AG09309 (cell line): ENCODE results near the gene PLCXD1.
"Not testable (repeated sequence)": the region's sequence is repeated elsewhere in the genome, so short reads cannot be mapped to it uniquely, and the experiment has no call there.

ENCODE experiments used
- DNase-seq: peaks from one replicate; pipeline ENCODE4 v3.0.0-alpha.2; 2010; ENCODE audit warnings: low read depth
- H3K4me3 ChIP-seq: 2 replicates; pipeline ENCODE4 v1.5.1; 2011; ENCODE audit warnings: mild to moderate bottlenecking, low read depth, low read length, moderate library complexity; ENCODE audit not compliant: control insufficient read depth
- TF ChIP-seq, protein P1 (sequence below): IDR thresholded peaks from 2 replicates; pipeline ENCODE4 v1.5.1; 2011; ENCODE audit warnings: mild to moderate bottlenecking, low read depth, low read length, inconsistent platforms; ENCODE audit not compliant: insufficient read depth, control insufficient read depth; ENCODE audit errors: missing control alignments

The PLCXD1 gene

DNA sequence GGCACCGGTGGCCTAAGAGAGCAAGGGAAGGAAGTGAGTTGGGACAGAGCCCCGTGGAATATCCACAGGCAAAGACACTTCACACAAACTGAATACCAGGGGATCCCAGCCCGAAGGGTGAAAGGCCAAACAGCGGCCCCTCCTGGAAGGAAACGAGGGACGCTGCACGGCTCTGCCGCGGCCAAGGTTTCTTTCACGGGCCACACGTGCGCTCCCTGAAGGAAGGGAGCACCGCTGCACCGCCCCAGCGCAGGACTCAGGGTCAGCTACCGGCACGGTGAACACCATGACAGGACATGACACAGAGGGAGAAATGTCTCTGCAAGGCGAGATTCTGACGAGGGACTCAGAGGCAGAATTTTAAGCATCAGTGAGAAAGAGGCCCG lies 69.0 kb downstream of the PLCXD1 start:
- H3K4me3 ChIP-seq, result no peak overlapping the region
- DNase-seq, result no peak
- TF ChIP-seq, protein P1, sequence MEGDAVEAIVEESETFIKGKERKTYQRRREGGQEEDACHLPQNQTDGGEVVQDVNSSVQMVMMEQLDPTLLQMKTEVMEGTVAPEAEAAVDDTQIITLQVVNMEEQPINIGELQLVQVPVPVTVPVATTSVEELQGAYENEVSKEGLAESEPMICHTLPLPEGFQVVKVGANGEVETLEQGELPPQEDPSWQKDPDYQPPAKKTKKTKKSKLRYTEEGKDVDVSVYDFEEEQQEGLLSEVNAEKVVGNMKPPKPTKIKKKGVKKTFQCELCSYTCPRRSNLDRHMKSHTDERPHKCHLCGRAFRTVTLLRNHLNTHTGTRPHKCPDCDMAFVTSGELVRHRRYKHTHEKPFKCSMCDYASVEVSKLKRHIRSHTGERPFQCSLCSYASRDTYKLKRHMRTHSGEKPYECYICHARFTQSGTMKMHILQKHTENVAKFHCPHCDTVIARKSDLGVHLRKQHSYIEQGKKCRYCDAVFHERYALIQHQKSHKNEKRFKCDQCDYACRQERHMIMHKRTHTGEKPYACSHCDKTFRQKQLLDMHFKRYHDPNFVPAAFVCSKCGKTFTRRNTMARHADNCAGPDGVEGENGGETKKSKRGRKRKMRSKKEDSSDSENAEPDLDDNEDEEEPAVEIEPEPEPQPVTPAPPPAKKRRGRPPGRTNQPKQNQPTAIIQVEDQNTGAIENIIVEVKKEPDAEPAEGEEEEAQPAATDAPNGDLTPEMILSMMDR, result no peak

DNA sequence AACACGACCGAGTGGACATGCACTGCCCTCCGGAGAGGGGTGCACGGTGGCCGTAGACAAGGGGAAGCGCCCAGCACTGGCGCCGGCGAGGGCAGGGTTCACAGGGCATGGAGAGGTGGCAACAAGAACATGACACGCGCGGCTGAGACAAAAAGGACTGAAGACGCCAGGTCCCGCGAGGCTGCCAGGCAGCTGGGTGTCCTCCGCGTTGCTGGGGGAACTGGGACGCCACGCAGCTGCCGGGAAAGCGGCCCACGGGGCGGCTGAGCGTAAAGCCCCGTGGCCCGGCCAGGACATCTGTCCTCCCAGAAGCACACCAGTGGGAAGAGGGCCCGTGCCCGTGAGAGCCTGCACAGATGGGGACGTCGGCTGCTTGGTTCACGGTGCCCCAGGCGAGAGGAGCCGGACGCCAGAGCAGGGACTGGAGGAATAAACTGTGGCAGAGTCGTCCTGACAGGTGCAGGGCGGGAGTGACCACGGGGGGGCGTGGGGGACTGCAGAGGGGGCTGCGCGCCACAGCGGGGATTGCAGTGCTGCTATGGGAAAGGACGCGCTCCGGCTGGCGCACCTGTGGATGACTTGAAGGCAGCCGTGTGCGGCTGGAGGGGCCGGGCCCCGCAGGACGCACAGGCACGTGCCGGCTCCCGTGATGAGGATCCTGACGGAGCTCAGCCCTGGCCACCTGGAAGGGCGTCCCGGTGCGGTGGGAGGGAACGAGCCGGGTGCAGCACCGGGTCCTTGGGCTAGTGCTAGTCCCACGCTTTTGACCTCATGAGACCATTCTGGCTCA lies 69.5 kb downstream of the PLCXD1 start:
- TF ChIP-seq, protein P1, result no peak
- no peak overlapping the region for H3K4me3 ChIP-seq
- no peak for DNase-seq

DNA sequence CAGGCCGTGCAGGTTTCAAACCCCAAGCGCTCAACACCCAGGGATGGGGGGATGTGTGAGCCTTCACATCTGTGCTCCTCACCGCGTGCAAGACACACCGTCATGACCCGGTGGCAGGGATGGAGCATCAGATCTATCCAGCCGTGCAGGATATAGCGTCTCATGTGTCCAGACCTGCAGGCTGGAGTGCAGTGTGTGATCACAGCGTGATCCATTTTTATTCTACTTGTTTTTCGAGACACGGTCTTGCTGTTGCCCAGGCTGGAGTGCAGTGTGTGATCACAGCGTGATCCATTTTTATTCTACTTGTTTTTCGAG lies 70.1 kb downstream of the PLCXD1 start:
- H3K4me3 ChIP-seq, DNase-seq: not testable (repeated sequence)

DNA sequence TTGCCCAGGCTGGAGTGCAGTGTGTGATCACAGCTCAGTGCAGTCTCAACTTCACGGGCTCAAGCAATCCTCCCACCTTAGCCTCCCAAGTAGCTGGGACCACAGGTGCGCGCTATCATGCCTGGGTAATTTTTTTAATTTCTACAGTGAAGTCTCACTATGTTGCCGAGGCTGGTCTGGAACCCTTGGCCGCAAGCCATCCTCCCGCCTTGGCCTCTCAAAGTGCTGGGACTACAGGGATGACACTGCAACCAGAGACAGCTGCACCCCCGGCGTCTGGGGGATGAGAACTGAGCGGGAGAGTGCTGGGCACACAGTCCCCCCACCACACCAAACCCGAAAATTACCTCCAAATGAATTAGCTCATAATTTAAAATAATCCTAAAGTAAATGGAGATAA lies 70.6 kb downstream of the PLCXD1 start:
- no peak for DNase-seq
- TF ChIP-seq, protein P1, result no peak
- H3K4me3 ChIP-seq, result no peak overlapping the region

DNA sequence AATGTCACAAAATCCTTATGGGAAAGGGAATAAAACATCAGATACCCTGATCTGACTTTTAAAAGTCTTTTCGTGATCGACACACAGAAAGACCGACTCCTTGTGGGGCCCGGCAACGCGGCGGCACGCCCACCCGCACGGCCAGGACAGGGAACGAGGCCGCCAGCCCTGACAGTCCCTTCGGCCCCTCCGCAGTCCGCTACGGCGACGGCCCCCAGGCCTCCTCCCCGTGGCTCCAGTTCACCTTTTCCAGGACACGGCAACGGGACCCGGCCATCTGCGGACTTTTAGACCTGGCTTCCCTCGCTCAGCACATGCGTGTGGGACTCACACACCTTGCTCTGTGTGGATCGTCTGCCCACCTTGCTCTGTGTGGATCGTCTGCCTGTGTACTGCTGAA lies 71.0 kb downstream of the PLCXD1 start:
- TF ChIP-seq, protein P1, result no peak
- no peak for DNase-seq
- no peak overlapping the region for H3K4me3 ChIP-seq

DNA sequence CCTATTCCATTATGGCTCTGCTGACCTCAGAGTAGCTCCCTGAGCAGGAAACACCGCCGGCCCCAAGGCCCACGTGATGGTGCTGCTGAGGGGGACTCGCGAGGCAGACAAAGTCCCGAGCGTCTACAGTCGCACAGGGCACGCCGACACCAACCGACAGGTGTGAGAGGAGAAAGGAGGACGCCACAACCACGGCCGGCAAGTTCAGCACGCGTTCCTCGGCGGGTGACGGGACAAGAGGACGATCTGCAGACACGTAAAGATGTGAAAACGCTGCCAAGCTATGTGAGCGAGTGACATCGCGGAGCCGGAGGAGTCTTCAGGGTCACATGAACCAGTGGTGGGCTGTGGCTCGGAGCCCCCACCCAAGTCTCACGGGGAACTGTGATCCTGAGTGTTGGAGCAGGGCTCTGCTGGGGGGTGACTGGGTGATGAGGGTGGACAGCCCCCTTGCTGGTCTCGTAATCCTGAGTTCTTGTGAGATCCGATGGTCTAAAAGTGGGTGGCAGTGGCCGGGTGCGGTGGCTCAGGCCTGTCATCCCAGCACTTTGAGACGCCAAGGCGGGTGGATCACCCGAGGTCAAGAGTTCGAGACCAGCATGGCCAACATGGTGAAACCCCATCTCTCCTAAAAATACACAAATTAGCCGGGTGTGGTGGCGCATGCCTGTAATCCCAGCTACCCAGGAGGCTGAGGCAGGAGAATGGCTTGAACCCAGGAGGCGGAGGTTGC lies 71.6 kb downstream of the PLCXD1 start:
- no peak for DNase-seq
- H3K4me3 ChIP-seq, result no peak overlapping the region
- TF ChIP-seq, protein P1, result no peak
